OCI-LY7 (cell line): Measurements from ENCODE around the gene SEC14L2.

Experiments
- EZH2phosphoT487 ChIP-seq: fragments of 200-600 bp; sonication (generic); IDR thresholded peaks from 2 replicates; pipeline ENCODE4 v1.6.1; 2018; ENCODE audit warnings: low read depth, borderline replicate concordance, mild to moderate bottlenecking, mixed run types, antibody characterized with exemption, low read length, moderate library complexity, mixed read lengths
- TF ChIP-seq, protein P1 (sequence below): fragments of 200-600 bp; sonication (generic); conservative IDR thresholded peaks from 2 replicates; pipeline ENCODE4 v1.5.1; 2014; ENCODE audit warnings: mild to moderate bottlenecking, antibody characterized with exemption, low read length, moderate library complexity, mixed read lengths

DNA sequence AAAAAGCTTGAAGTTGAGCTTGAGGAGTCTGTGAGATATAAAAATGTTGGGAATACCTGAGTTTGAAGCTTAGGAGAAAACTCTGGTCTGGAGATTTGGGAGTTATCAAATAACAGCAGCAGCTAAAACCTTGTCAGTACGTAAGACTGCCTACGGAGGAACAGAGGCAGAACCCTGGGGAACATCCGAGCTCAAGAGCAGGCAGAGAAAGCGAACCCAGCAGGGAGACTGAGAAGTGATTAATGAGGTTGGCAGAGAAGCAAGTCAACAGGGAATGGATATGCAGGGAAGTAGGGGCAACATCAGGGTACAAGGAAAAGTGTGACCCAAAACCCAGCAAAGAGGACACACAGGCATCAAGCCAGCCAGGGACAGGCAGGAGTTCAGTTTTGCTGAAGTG lies 16.2 kb downstream of the SEC14L2 start:
- TF ChIP-seq, protein P1, sequence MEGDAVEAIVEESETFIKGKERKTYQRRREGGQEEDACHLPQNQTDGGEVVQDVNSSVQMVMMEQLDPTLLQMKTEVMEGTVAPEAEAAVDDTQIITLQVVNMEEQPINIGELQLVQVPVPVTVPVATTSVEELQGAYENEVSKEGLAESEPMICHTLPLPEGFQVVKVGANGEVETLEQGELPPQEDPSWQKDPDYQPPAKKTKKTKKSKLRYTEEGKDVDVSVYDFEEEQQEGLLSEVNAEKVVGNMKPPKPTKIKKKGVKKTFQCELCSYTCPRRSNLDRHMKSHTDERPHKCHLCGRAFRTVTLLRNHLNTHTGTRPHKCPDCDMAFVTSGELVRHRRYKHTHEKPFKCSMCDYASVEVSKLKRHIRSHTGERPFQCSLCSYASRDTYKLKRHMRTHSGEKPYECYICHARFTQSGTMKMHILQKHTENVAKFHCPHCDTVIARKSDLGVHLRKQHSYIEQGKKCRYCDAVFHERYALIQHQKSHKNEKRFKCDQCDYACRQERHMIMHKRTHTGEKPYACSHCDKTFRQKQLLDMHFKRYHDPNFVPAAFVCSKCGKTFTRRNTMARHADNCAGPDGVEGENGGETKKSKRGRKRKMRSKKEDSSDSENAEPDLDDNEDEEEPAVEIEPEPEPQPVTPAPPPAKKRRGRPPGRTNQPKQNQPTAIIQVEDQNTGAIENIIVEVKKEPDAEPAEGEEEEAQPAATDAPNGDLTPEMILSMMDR, result no peak
- TF ChIP-seq EZH2phosphoT487, result no peak
